Measurements from ENCODE around the gene CDNF. TPM values are rescaled to one million over a fixed set of nuclear protein-coding genes. Genes with fewer than 3 reads are reported as not detected.
A peak's percentile ranks its signal among the peaks of the same experiment; 100 is the strongest.

Gene CDNF
- total RNA-seq, 6 experiments from 2014 or later, result 0.93 to 4.5 (median 3.7) TPM

GRCh38 chr10:14837003-14837756 lies 657 bp downstream of the CDNF start:
- ATAC-seq (peak in 1 of 4 donors; percentile 1), DNase-seq (no peak)
- Histone ChIP-seq H3K27ac (peak overlapping the region; percentile 82 to 96 (median 95)), H3K4me1 (peaks cover 0 to 10% (median 4%) of the 10 kb centered on the region in 4 donors), H3K4me3 (peak overlapping the region; percentile 91 to 97 (median 91)), H3K9me3 (no peaks in the 10 kb centered on the region), H3K27me3 (no peaks in the 10 kb centered on the region), H3K36me3 (peaks cover 0 to 8% (median 0%) of the 10 kb centered on the region in 4 donors)
- intact Hi-C loops (cut with DNase I), result no loop called here
- WGBS (ENCODE audit: insufficient coverage, low coverage, low lambda C conversion rate, missing lambda C conversion rate), result 22% methylated on average over 9 of the region's 14 CpGs
- TF ChIP-seq CTCF (IDR thresholded peaks at IDR 0.05), result no peak

- peaks cover 0 to 7% (median 0%) of the 10 kb centered on the region in 4 donors for H3K36me3 ChIP-seq
- H3K27me3 ChIP-seq, result no peaks in the 10 kb centered on the region
- peaks cover 0 to 10% (median 4%) of the 10 kb centered on the region in 4 donors for H3K4me1 ChIP-seq
- no peak overlapping the region for H3K27ac ChIP-seq
- ATAC-seq (no peak), DNase-seq (no peak)
- 96% methylated on average over 2 of the region's 2 CpGs for WGBS (ENCODE audit: insufficient coverage, low coverage, low lambda C conversion rate, missing lambda C conversion rate)
- TF ChIP-seq POLR2A (IDR thresholded peaks at IDR 0.05) (no peak), CTCF (IDR thresholded peaks at IDR 0.05) (no peak)
- H3K9me3 ChIP-seq, result no peaks in the 10 kb centered on the region
- intact Hi-C loops (cut with DNase I), result no loop called here
- H3K4me3 ChIP-seq, result no peak overlapping the region
These were observed 1.6 kb downstream of the CDNF start for GRCh38 chr10:14836208-14836607.

- no peaks in the 10 kb centered on the region for H3K27me3 ChIP-seq
- DNase-seq, result no peak
- intact Hi-C loops (cut with DNase I), result no loop called here
- no peak overlapping the region for H3K4me3 ChIP-seq
- no peak overlapping the region for H3K27ac ChIP-seq
- H3K4me1 ChIP-seq, result peaks cover 0 to 5% (median 0%) of the 10 kb centered on the region in 4 donors
- no peak for ATAC-seq
- no peaks in the 10 kb centered on the region for H3K9me3 ChIP-seq
- no peak for TF ChIP-seq CTCF (IDR thresholded peaks at IDR 0.05)
- WGBS (ENCODE audit: insufficient coverage, low coverage, low lambda C conversion rate, missing lambda C conversion rate), result 56% methylated on average over 2 of the region's 3 CpGs
- no peaks in the 10 kb centered on the region for H3K36me3 ChIP-seq
These were observed 4.7 kb downstream of the CDNF start for GRCh38 chr10:14833106-14833505.

GRCh38 chr10:14826076-14826829 lies 11.6 kb downstream of the CDNF start:
- intact Hi-C loops (cut with DNase I), result loop anchor here in 1 of 2 donors (10.0 kb wide), 1 partner anchor 321 kb away; no protein-coding TSS in a partner anchor

More at GRCh38 chr10:14826076-14826829, 11.6 kb downstream of the CDNF start:
- H3K27me3 ChIP-seq, result no peaks in the 10 kb centered on the region
- no peak overlapping the region for H3K27ac ChIP-seq
- H3K4me3 ChIP-seq, result no peak overlapping the region
- no peaks in the 10 kb centered on the region for H3K36me3 ChIP-seq
- ATAC-seq (no peak), DNase-seq (no peak)
- H3K9me3 ChIP-seq, result no peaks in the 10 kb centered on the region
- no peaks in the 10 kb centered on the region for H3K4me1 ChIP-seq
- 44% methylated on average over 1 of the region's 1 CpG for WGBS (ENCODE audit: insufficient coverage, low coverage, low lambda C conversion rate, missing lambda C conversion rate)
- TF ChIP-seq CTCF (IDR thresholded peaks at IDR 0.05), result no peak
- TF ChIP-seq POLR2A (IDR thresholded peaks at IDR 0.05), result no peak
